Vagina (tissue), 2 donors: Measurements from ENCODE around the gene PBX1.

ENCODE experiments used
- CTCF ChIP-seq, 3 experiments: fragments of 450-650 bp in 2 of 3; fragments of 200-600 bp in 1 of 3; sonication (generic) in 1 of 3; IDR thresholded peaks; one replicate each; pipeline ENCODE4 v1.5.1; 2017 to 2019; ENCODE audit warnings: antibody characterized with exemption in 3 of 3, mild to moderate bottlenecking in 2 of 3, moderate library complexity in 2 of 3
- POLR2A ChIP-seq, 2 donors: fragments of 450-650 bp; IDR thresholded peaks; one replicate each; pipeline ENCODE4 v1.6.1; 2017; ENCODE audit warnings: antibody characterized with exemption in 2 of 2, mild to moderate bottlenecking in 2 of 2, moderate library complexity in 2 of 2

- TF ChIP-seq CTCF (IDR thresholded peaks at IDR 0.05) (no peak), POLR2A (IDR thresholded peaks at IDR 0.05) (no peak)
Measured at GRCh38 chr1:164560556-164560955, 1.6 kb downstream of the PBX1 start.
